KOPT-K1 (cell line): Measurements from ENCODE around the gene GBE1.
A peak's percentile ranks its signal among the peaks of the same experiment; 100 is the strongest.
"Not testable (repeated sequence)": the region's sequence is repeated elsewhere in the genome, so short reads cannot be mapped to it uniquely, and the experiment has no call there.

Experiments
- H3K27ac ChIP-seq: fragments of 200-600 bp; sonication (generic); 2 replicates; pipeline ENCODE4 v1.5.1; 2016; ENCODE audit warnings: antibody characterized with exemption, mild to moderate bottlenecking, low read depth, low read length; ENCODE audit not compliant: poor library complexity, severe bottlenecking
- H3K36me3 ChIP-seq: fragments of 200-600 bp; sonication (generic); 2 replicates; pipeline ENCODE4 v1.5.1; 2017; ENCODE audit warnings: antibody characterized with exemption, mild to moderate bottlenecking, low read length, moderate library complexity; ENCODE audit not compliant: insufficient read depth
- H3K9me3 ChIP-seq: fragments of 200-600 bp; sonication (generic); 2 replicates; pipeline ENCODE4 v1.5.1; 2017; ENCODE audit warnings: antibody characterized with exemption, low read length, mild to moderate bottlenecking; ENCODE audit not compliant: insufficient read depth, poor library complexity, severe bottlenecking

Gene GBE1

DNA sequence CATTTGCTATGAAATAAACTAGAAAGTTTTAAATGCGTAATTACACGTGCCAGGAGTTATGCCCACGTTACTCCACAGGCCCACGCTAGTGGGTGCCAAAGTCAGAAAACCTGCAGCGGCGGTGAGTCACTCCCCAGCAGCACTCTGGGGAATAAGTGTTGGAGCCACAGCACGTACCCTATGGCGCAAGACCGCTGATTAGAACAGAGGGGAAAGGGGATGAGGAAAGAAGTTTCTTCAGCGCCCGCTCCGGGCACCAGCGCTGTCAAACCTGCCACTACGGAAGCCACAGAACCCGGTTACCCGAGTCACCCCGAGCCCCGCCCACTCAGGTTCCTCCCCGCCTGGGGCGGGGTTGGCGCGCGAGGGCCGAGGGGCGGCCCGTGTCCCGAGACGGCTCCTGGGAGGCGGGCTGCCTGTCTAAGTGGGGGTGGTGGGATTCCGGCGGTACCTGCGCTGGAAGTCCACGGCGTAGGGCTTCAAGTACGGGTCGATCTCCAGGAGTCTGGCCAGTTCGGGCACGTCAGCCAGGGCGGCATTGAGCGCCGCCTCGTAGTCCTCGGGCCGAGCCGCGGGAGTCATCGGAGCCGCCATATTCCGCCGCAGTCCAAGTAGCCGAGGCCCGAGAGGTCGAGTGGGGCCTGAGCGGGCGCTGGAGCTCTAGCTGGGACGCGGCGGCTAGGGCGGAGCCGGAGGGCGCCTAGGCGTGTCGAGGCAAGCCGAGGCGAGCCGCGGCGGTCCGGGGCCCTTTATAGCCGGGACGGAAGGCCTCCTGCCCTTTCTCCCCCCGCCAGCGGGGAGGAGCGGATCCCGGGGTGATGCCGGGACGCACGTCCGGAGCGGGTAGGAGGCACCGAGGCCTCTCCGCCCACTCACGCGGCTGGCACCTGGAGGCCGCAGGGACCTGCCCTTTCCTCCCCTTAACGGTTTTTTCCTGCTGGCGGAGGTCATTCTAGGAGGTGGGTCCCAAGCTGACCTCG is at the start of gene GBE1:
TSS of gene GBE1 (minus strand) at position 722 of the 980 bp plus-strand sequence. CDS start at position 594, 128 bp downstream.
- peaks cover 10% of the 10 kb centered on the region for H3K9me3 ChIP-seq
- peak within 1 kb of the TSS; percentile 90 for H3K27ac ChIP-seq
- peaks cover 31% of the 10 kb centered on the region for H3K36me3 ChIP-seq

DNA sequence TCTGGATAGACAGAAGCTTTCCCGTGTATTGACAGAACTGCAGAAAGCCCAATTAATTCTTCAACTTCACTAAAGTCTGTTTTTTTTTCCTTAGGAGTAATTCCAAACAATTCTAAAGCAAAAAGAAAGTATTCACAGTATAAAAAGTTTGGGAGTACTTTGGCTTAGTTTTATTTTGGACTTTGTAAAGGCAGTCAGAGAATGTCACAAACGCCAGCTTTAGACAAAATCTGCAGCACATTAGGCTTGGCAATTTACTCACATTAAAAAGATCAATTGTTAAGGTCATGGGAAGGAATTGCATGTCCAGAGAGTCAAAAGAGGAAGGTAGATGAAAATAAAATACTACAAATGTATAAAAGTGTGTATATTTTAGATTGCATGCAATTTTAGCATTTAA is 47.5 kb upstream of the GBE1 start:
- H3K36me3 ChIP-seq = no peaks in the 10 kb centered on the region
- no peak overlapping the region for H3K27ac ChIP-seq
- H3K9me3 ChIP-seq = no peaks in the 10 kb centered on the region

DNA sequence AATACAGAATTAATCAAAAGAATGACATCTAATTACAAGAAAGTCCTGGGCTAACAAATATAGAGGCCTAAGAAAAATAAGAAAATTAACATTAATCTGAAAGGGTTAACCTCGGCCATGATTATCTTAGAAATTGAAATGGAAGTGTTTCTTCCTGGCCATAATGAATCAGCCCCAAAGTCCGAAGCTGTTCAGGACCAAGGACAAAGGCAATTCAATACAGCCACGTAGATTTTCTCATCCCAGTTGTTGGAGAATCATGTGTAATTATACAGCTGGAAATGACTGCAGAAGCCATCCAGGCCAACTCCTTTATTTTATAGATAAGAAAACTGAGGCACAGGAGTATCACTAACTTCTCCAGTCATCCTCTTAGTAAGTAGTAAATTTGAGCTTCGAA is 38.0 kb upstream of the GBE1 start:
- no peak overlapping the region for H3K27ac ChIP-seq
- H3K9me3 ChIP-seq = no peaks in the 10 kb centered on the region
- H3K36me3 ChIP-seq = no peaks in the 10 kb centered on the region

- Histone ChIP-seq H3K27ac (no peak overlapping the region), H3K9me3 (no peaks in the 10 kb centered on the region), H3K36me3 (no peaks in the 10 kb centered on the region)
Measured at GRCh38 chr3:81793410-81793809, 32.0 kb upstream of the GBE1 start.

GRCh38 chr3:81790117-81790516 is 28.7 kb upstream of the GBE1 start:
- H3K27ac ChIP-seq = no peak overlapping the region
- no peaks in the 10 kb centered on the region for H3K36me3 ChIP-seq
- H3K9me3 ChIP-seq = no peaks in the 10 kb centered on the region

GRCh38 chr3:81789691-81790090 is 28.2 kb upstream of the GBE1 start:
- Histone ChIP-seq H3K27ac (no peak overlapping the region), H3K9me3 (no peaks in the 10 kb centered on the region), H3K36me3 (no peaks in the 10 kb centered on the region)

GRCh38 chr3:81788610-81789009 is 27.2 kb upstream of the GBE1 start:
- no peak overlapping the region for H3K27ac ChIP-seq
- H3K36me3 ChIP-seq = no peaks in the 10 kb centered on the region
- no peaks in the 10 kb centered on the region for H3K9me3 ChIP-seq

DNA sequence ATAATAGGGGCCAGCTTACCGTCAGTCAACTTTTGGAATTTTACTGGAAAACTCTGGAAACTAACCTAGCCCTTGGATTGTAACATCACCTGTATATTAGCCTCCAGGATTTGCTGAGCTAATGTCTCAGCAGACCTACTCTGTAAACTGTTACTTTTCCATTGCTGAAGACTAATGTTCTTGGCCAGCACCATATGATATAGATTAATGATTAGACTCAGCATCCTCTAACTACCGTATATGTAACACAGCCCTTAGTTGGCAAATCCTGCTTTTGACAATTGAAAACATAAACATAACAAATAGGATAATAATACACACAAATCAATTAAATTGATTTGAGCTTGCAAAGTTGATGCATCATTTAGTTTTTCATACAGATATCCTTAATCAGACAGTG is 26.6 kb upstream of the GBE1 start:
- Histone ChIP-seq H3K27ac (no peak overlapping the region), H3K36me3 (no peaks in the 10 kb centered on the region), H3K9me3 (no peaks in the 10 kb centered on the region)

DNA sequence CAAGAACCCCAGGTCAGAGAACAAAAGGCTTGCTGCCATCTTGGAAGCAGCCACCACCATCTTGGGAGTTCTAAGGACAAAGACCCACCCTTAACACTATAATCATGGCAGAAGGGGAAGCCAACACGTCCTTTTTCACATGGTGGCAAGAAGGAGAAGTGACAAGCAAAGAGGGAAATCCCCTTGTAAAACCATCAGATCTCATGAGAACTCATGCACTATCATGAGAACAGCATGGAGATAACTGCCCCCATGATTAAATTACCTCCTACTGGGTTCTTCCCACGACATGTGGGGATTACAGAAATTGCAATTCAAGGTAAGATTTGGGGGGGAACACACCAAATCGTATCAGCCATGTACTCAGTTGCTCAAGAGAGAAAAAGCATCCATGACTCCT is 21.1 kb upstream of the GBE1 start:
- H3K9me3 ChIP-seq = no peaks in the 10 kb centered on the region
- no peak overlapping the region for H3K27ac ChIP-seq
- H3K36me3 ChIP-seq = no peaks in the 10 kb centered on the region

GRCh38 chr3:81778678-81779182 is 17.3 kb upstream of the GBE1 start:
- Histone ChIP-seq H3K27ac (no peak overlapping the region), H3K36me3 (no peaks in the 10 kb centered on the region), H3K9me3 (no peaks in the 10 kb centered on the region)

DNA sequence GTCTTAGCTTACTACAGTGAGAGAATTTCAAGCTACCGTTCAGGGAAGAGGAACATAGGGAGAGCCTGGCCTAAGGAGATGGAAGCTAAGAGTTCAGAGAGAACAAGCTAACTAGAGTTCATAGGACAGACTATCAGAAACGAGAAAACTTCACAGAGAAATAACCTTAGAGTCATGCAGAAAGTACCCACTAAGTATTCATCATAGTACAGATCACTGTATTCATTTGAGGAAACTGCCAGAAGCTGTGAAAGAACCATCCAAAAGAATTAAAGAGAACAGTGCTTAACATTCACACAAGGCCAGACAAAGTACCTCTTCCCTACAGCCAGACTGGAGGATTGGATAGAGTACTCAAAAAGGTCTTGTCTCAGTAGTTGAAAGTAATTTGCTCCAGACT is 15.2 kb upstream of the GBE1 start:
- Histone ChIP-seq H3K27ac (no peak overlapping the region), H3K36me3 (no peaks in the 10 kb centered on the region), H3K9me3 (no peaks in the 10 kb centered on the region)

GRCh38 chr3:81770710-81771109 is 9.3 kb upstream of the GBE1 start:
- Histone ChIP-seq H3K9me3 (no peaks in the 10 kb centered on the region), H3K27ac (no peak overlapping the region), H3K36me3 (no peaks in the 10 kb centered on the region)

DNA sequence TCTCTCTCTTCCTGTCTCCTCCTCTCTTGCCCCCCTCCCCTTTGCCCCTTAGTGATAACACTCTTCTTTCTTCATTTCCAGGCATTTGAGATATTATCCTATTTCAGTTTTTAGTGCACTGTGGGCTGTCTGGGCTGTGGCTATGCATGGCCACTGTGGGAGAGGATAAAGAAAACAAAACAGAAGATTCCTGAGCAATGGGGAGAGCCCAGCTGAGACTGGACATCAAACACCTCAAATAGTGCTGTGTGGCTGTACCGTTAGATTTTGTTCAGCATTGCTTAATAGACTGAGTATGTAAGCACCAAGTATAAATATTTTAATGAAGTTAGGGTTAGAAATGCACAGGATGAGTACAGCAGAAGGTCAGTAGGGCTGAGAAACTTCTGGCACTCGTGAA is 7.9 kb upstream of the GBE1 start:
- Histone ChIP-seq H3K9me3 (no peaks in the 10 kb centered on the region), H3K27ac (no peak overlapping the region), H3K36me3 (no peaks in the 10 kb centered on the region)

GRCh38 chr3:81767250-81767859 is 5.9 kb upstream of the GBE1 start:
- not testable (repeated sequence) for H3K27ac ChIP-seq, H3K36me3 ChIP-seq

GRCh38 chr3:81765400-81765799 is 4.0 kb upstream of the GBE1 start:
- H3K9me3 ChIP-seq = no peaks in the 10 kb centered on the region
- no peak overlapping the region for H3K27ac ChIP-seq
- no peaks in the 10 kb centered on the region for H3K36me3 ChIP-seq

More at GRCh38 chr3:81767250-81767859, 5.9 kb upstream of the GBE1 start:
- H3K9me3 ChIP-seq = not testable (repeated sequence)
